Measurements from ENCODE around the gene TBC1D30.
A peak's percentile ranks its signal among the peaks of the same experiment; 100 is the strongest.

TBC1D30 gene

GRCh38 chr12:64884728-64885127 is 60.3 kb downstream of the TBC1D30 start:
- H3K23ac ChIP-seq (ENCODE audit: low read length), result no peak overlapping the region
- H3K79me2 ChIP-seq (ENCODE audit: control insufficient read depth, insufficient read depth, low read length), result no peaks in the 10 kb centered on the region
- H3K56ac ChIP-seq (ENCODE audit: low read length), result no peak overlapping the region
- no peak overlapping the region for H4K8ac ChIP-seq (ENCODE audit: low read depth, low read length)
- H3K4me3 ChIP-seq (ENCODE audit: low read length), result no peak overlapping the region
- no peak overlapping the region for H2BK5ac ChIP-seq (ENCODE audit: low read length)
- H3K18ac ChIP-seq (ENCODE audit: low read length), result no peak overlapping the region
- H3K4me2 ChIP-seq (ENCODE audit: low read length), result no peak overlapping the region
- no peaks in the 10 kb centered on the region for H3K27me3 ChIP-seq (ENCODE audit: insufficient read depth, low read length, poor library complexity)
- H2BK120ac ChIP-seq (ENCODE audit: low read depth, low read length), result no peak overlapping the region
- H3K27ac ChIP-seq (ENCODE audit: low read depth, low read length), result no peak overlapping the region
- no peak overlapping the region for H4K5ac ChIP-seq (ENCODE audit: low read length)
- H3K4ac ChIP-seq (ENCODE audit: low read depth, low read length), result no peak overlapping the region
- H3K4me1 ChIP-seq (ENCODE audit: control insufficient read depth, low read depth, low read length), result peaks cover 1% of the 10 kb centered on the region
- no peak overlapping the region for H2AK5ac ChIP-seq (ENCODE audit: low read length)
- no peaks in the 10 kb centered on the region for H3K79me1 ChIP-seq (ENCODE audit: low read length)
- no peaks in the 10 kb centered on the region for H3K36me3 ChIP-seq (ENCODE audit: control insufficient read depth, insufficient read depth, low read length)
- H2BK15ac ChIP-seq (replicated peaks; ENCODE audit: low read depth), result no peak overlapping the region
- DNase-seq, result no peak
- WGBS (ENCODE audit: extremely low coverage, insufficient coverage, low lambda C conversion rate), result no CpG with 5 or more reads among the region's 3 CpGs
- no peak overlapping the region for H3K9ac ChIP-seq (ENCODE audit: low read length)

- Histone ChIP-seq H3K56ac (ENCODE audit: low read length) (no peak overlapping the region), H2BK15ac (replicated peaks; ENCODE audit: low read depth) (no peak overlapping the region), H3K4me1 (ENCODE audit: control insufficient read depth, low read depth, low read length) (peaks cover 3% of the 10 kb centered on the region), H3K18ac (ENCODE audit: low read length) (no peak overlapping the region), H2BK5ac (ENCODE audit: low read length) (no peak overlapping the region), H2BK120ac (ENCODE audit: low read depth, low read length) (no peak overlapping the region), H3K23ac (ENCODE audit: low read length) (no peak overlapping the region), H3K27ac (ENCODE audit: low read depth, low read length) (no peak overlapping the region), H3K4me3 (ENCODE audit: low read length) (no peak overlapping the region), H3K36me3 (ENCODE audit: control insufficient read depth, insufficient read depth, low read length) (no peaks in the 10 kb centered on the region), H3K9ac (ENCODE audit: low read length) (no peak overlapping the region), H4K8ac (ENCODE audit: low read depth, low read length) (no peak overlapping the region), H2AK5ac (ENCODE audit: low read length) (no peak overlapping the region), H3K79me2 (ENCODE audit: control insufficient read depth, insufficient read depth, low read length) (no peaks in the 10 kb centered on the region), H4K5ac (ENCODE audit: low read length) (no peak overlapping the region), H3K4me2 (ENCODE audit: low read length) (peak overlapping the region; percentile 4), H3K4ac (ENCODE audit: low read depth, low read length) (no peak overlapping the region), H3K27me3 (ENCODE audit: insufficient read depth, low read length, poor library complexity) (no peaks in the 10 kb centered on the region), H3K79me1 (ENCODE audit: low read length) (no peaks in the 10 kb centered on the region)
- DNase-seq, result peak; percentile 96
- no CpG with 5 or more reads among the region's 11 CpGs for WGBS (ENCODE audit: extremely low coverage, insufficient coverage, low lambda C conversion rate)
Observed at GRCh38 chr12:64889434-64890216, 65.2 kb downstream of the TBC1D30 start.

- Histone ChIP-seq H2BK5ac (ENCODE audit: low read length) (no peak overlapping the region), H3K4ac (ENCODE audit: low read depth, low read length) (no peak overlapping the region), H4K5ac (ENCODE audit: low read length) (no peak overlapping the region), H3K4me3 (ENCODE audit: low read length) (no peak overlapping the region), H3K36me3 (ENCODE audit: control insufficient read depth, insufficient read depth, low read length) (no peaks in the 10 kb centered on the region), H3K4me2 (ENCODE audit: low read length) (no peak overlapping the region), H2BK15ac (replicated peaks; ENCODE audit: low read depth) (no peak overlapping the region), H4K8ac (ENCODE audit: low read depth, low read length) (no peak overlapping the region), H3K9ac (ENCODE audit: low read length) (no peak overlapping the region), H2BK120ac (ENCODE audit: low read depth, low read length) (no peak overlapping the region), H3K27me3 (ENCODE audit: insufficient read depth, low read length, poor library complexity) (no peaks in the 10 kb centered on the region), H3K79me1 (ENCODE audit: low read length) (no peaks in the 10 kb centered on the region), H3K18ac (ENCODE audit: low read length) (no peak overlapping the region), H3K4me1 (ENCODE audit: control insufficient read depth, low read depth, low read length) (peaks cover 3% of the 10 kb centered on the region), H2AK5ac (ENCODE audit: low read length) (no peak overlapping the region), H3K23ac (ENCODE audit: low read length) (no peak overlapping the region), H3K79me2 (ENCODE audit: control insufficient read depth, insufficient read depth, low read length) (no peaks in the 10 kb centered on the region), H3K27ac (ENCODE audit: low read depth, low read length) (no peak overlapping the region), H3K56ac (ENCODE audit: low read length) (no peak overlapping the region)
- peak; percentile 73 for DNase-seq
- no CpG with 5 or more reads among the region's 6 CpGs for WGBS (ENCODE audit: extremely low coverage, insufficient coverage, low lambda C conversion rate)
Observed at GRCh38 chr12:64890873-64891468, 66.5 kb downstream of the TBC1D30 start.

- Histone ChIP-seq H3K36me3 (ENCODE audit: control insufficient read depth, insufficient read depth, low read length) (no peaks in the 10 kb centered on the region), H3K4ac (ENCODE audit: low read depth, low read length) (no peak overlapping the region), H3K27me3 (ENCODE audit: insufficient read depth, low read length, poor library complexity) (no peaks in the 10 kb centered on the region), H2BK15ac (replicated peaks; ENCODE audit: low read depth) (no peak overlapping the region), H3K9ac (ENCODE audit: low read length) (no peak overlapping the region), H3K4me1 (ENCODE audit: control insufficient read depth, low read depth, low read length) (peaks cover 3% of the 10 kb centered on the region), H2BK5ac (ENCODE audit: low read length) (no peak overlapping the region), H2BK120ac (ENCODE audit: low read depth, low read length) (no peak overlapping the region), H3K56ac (ENCODE audit: low read length) (no peak overlapping the region), H4K8ac (ENCODE audit: low read depth, low read length) (no peak overlapping the region), H3K27ac (ENCODE audit: low read depth, low read length) (no peak overlapping the region), H3K4me2 (ENCODE audit: low read length) (no peak overlapping the region), H3K79me2 (ENCODE audit: control insufficient read depth, insufficient read depth, low read length) (no peaks in the 10 kb centered on the region), H3K79me1 (ENCODE audit: low read length) (no peaks in the 10 kb centered on the region), H2AK5ac (ENCODE audit: low read length) (no peak overlapping the region), H4K5ac (ENCODE audit: low read length) (no peak overlapping the region), H3K18ac (ENCODE audit: low read length) (no peak overlapping the region), H3K23ac (ENCODE audit: low read length) (no peak overlapping the region), H3K4me3 (ENCODE audit: low read length) (no peak overlapping the region)
- WGBS (ENCODE audit: extremely low coverage, insufficient coverage, low lambda C conversion rate), result no CpG with 5 or more reads among the region's 1 CpG
- DNase-seq, result no peak
Observed at GRCh38 chr12:64891629-64892028, 67.2 kb downstream of the TBC1D30 start.

GRCh38 chr12:64892561-64892960 is 68.1 kb downstream of the TBC1D30 start:
- no peaks in the 10 kb centered on the region for H3K79me2 ChIP-seq (ENCODE audit: control insufficient read depth, insufficient read depth, low read length)
- H2AK5ac ChIP-seq (ENCODE audit: low read length), result no peak overlapping the region
- no peak for DNase-seq
- H4K5ac ChIP-seq (ENCODE audit: low read length), result no peak overlapping the region
- H3K4me2 ChIP-seq (ENCODE audit: low read length), result no peak overlapping the region
- H2BK120ac ChIP-seq (ENCODE audit: low read depth, low read length), result no peak overlapping the region
- H3K36me3 ChIP-seq (ENCODE audit: control insufficient read depth, insufficient read depth, low read length), result no peaks in the 10 kb centered on the region
- H3K56ac ChIP-seq (ENCODE audit: low read length), result no peak overlapping the region
- no peak overlapping the region for H3K4me3 ChIP-seq (ENCODE audit: low read length)
- no peaks in the 10 kb centered on the region for H3K27me3 ChIP-seq (ENCODE audit: insufficient read depth, low read length, poor library complexity)
- H3K27ac ChIP-seq (ENCODE audit: low read depth, low read length), result no peak overlapping the region
- H3K4ac ChIP-seq (ENCODE audit: low read depth, low read length), result no peak overlapping the region
- H2BK5ac ChIP-seq (ENCODE audit: low read length), result no peak overlapping the region
- H2BK15ac ChIP-seq (replicated peaks; ENCODE audit: low read depth), result no peak overlapping the region
- no peak overlapping the region for H3K23ac ChIP-seq (ENCODE audit: low read length)
- no peaks in the 10 kb centered on the region for H3K79me1 ChIP-seq (ENCODE audit: low read length)
- H3K9ac ChIP-seq (ENCODE audit: low read length), result no peak overlapping the region
- H4K8ac ChIP-seq (ENCODE audit: low read depth, low read length), result no peak overlapping the region
- WGBS (ENCODE audit: extremely low coverage, insufficient coverage, low lambda C conversion rate), result no CpG with 5 or more reads among the region's 4 CpGs
- H3K18ac ChIP-seq (ENCODE audit: low read length), result no peak overlapping the region
- peaks cover 3% of the 10 kb centered on the region for H3K4me1 ChIP-seq (ENCODE audit: control insufficient read depth, low read depth, low read length)

Measured in mesendoderm (in vitro differentiated cells).